OCI-LY1 (cell line): ENCODE measurements around the gene TULP4.

Experiments
- H2AFZ ChIP-seq: fragments of 200-600 bp; sonication (generic), shearing (Covaris generic); 2 replicates; pipeline ENCODE4 v1.6.0; 2014; ENCODE audit warnings: antibody characterized with exemption, mild to moderate bottlenecking, low read length
- H3F3A ChIP-seq: fragments of 200-600 bp; sonication (generic), shearing (Covaris generic); 2 replicates; pipeline ENCODE4 v1.6.0; 2014; ENCODE audit warnings: mild to moderate bottlenecking, antibody characterized with exemption, low read length, moderate library complexity; ENCODE audit not compliant: insufficient read depth
- H3K27ac ChIP-seq: fragments of 200-600 bp; sonication (generic); 2 replicates; pipeline ENCODE4 v1.5.1; 2014; ENCODE audit warnings: low read length, mixed run types, mild to moderate bottlenecking, low read depth; ENCODE audit not compliant: poor library complexity, severe bottlenecking
- H3K27me3 ChIP-seq: fragments of 200-600 bp; sonication (generic); 2 replicates; pipeline ENCODE4 v1.6.0; 2014; ENCODE audit warnings: antibody characterized with exemption, mild to moderate bottlenecking, low read length, moderate library complexity; ENCODE audit not compliant: insufficient read depth
- H3K36me3 ChIP-seq: fragments of 200-600 bp; sonication (generic); 2 replicates; pipeline ENCODE4 v1.6.1; 2014; ENCODE audit warnings: mild to moderate bottlenecking, antibody characterized with exemption, low read length, moderate library complexity, mixed read lengths; ENCODE audit not compliant: insufficient read depth
- H3K4me1 ChIP-seq: fragments of 200-600 bp; sonication (generic); 2 replicates; pipeline ENCODE4 v1.5.1; 2014; ENCODE audit warnings: mild to moderate bottlenecking, low read length, moderate library complexity; ENCODE audit not compliant: insufficient read depth, severe bottlenecking
- H3K4me2 ChIP-seq: fragments of 200-600 bp; sonication (generic), shearing (Covaris generic); 2 replicates; pipeline ENCODE4 v1.6.1; 2014; ENCODE audit warnings: low read length
- H3K4me3 ChIP-seq: fragments of 200-600 bp; sonication (generic); 2 replicates; pipeline ENCODE4 v1.5.1; 2014; ENCODE audit warnings: low read length, low read depth, mild to moderate bottlenecking, mixed read lengths; ENCODE audit not compliant: poor library complexity, severe bottlenecking
- H3K79me2 ChIP-seq: fragments of 200-600 bp; shearing (Covaris generic); 2 replicates; pipeline ENCODE4 v1.6.1; 2016; ENCODE audit warnings: mixed run types, low read length, mixed read lengths; ENCODE audit not compliant: insufficient read depth
- H3K9ac ChIP-seq: fragments of 200-600 bp; sonication (generic), shearing (Covaris generic); 2 replicates; pipeline ENCODE4 v1.6.1; 2014; ENCODE audit warnings: mild to moderate bottlenecking, low read length, mixed read lengths
- H3K9me2 ChIP-seq: fragments of 200-600 bp; sonication (generic), shearing (Covaris generic); 2 replicates; pipeline ENCODE4 v1.6.1; 2014; ENCODE audit warnings: low read depth, mild to moderate bottlenecking, low read length, mixed read lengths
- H3K9me3 ChIP-seq: fragments of 200-600 bp; shearing (Covaris generic); 2 replicates; pipeline ENCODE4 v1.6.1; 2014; ENCODE audit warnings: low read length, mixed read lengths
- H4K20me1 ChIP-seq: fragments of 200-600 bp; sonication (generic), shearing (Covaris generic); 2 replicates; pipeline ENCODE4 v1.6.0; 2016; ENCODE audit warnings: mild to moderate bottlenecking, low read length; ENCODE audit not compliant: insufficient read depth
- EZH2 ChIP-seq: fragments of 200-600 bp; sonication (generic), shearing (Covaris generic); IDR thresholded peaks from 2 replicates; pipeline ENCODE4 v1.8.0; 2017; ENCODE audit warnings: borderline replicate concordance, mixed run types, mild to moderate bottlenecking, antibody characterized with exemption, low read length, moderate library complexity, mixed read lengths
- TF ChIP-seq, protein P1 (sequence below): fragments of 200-600 bp; sonication (generic), shearing (Covaris generic); IDR thresholded peaks from 2 replicates; pipeline ENCODE4 v1.5.1; 2017; ENCODE audit warnings: mild to moderate bottlenecking, antibody characterized with exemption, low read length, moderate library complexity, mixed read lengths

Gene TULP4

DNA sequence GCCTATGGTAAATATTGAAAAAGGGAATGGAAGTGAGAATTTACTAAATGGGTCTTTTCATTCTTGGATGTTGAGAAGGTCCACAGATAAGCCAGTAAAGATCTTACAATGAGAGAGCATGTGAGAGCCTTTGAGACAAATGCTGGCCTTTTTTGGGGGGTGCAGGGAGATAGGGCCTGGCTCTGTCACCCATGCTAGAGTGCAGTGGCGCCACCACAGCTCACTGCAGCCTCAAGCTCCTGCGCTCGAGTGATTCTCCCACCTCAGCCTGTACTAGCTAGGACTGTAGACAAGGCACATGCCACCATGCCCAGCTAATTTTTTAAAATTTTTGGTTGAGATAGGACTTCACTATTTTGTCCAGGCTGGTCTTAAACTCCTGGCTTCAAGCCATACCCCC is 184.4 kb downstream of the TULP4 start:
- no peaks in the 10 kb centered on the region for H3K9me2 ChIP-seq
- no peaks in the 10 kb centered on the region for H3K4me1 ChIP-seq
- H3F3A ChIP-seq: no peaks in the 10 kb centered on the region
- H3K79me2 ChIP-seq: no peaks in the 10 kb centered on the region
- no peaks in the 10 kb centered on the region for H3K9me3 ChIP-seq
- no peaks in the 10 kb centered on the region for H3K27me3 ChIP-seq
- H3K4me3 ChIP-seq: no peak overlapping the region
- H3K36me3 ChIP-seq: peaks cover 80% of the 10 kb centered on the region
- H3K4me2 ChIP-seq: no peak overlapping the region
- H3K27ac ChIP-seq: no peak overlapping the region
- H3K9ac ChIP-seq: no peak overlapping the region
- no peak overlapping the region for H2AFZ ChIP-seq
- H4K20me1 ChIP-seq: no peaks in the 10 kb centered on the region
- TF ChIP-seq, protein P1, sequence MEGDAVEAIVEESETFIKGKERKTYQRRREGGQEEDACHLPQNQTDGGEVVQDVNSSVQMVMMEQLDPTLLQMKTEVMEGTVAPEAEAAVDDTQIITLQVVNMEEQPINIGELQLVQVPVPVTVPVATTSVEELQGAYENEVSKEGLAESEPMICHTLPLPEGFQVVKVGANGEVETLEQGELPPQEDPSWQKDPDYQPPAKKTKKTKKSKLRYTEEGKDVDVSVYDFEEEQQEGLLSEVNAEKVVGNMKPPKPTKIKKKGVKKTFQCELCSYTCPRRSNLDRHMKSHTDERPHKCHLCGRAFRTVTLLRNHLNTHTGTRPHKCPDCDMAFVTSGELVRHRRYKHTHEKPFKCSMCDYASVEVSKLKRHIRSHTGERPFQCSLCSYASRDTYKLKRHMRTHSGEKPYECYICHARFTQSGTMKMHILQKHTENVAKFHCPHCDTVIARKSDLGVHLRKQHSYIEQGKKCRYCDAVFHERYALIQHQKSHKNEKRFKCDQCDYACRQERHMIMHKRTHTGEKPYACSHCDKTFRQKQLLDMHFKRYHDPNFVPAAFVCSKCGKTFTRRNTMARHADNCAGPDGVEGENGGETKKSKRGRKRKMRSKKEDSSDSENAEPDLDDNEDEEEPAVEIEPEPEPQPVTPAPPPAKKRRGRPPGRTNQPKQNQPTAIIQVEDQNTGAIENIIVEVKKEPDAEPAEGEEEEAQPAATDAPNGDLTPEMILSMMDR: peak; percentile 31; the same call in 1 of the 2 replicates
- TF ChIP-seq EZH2: no peak

DNA sequence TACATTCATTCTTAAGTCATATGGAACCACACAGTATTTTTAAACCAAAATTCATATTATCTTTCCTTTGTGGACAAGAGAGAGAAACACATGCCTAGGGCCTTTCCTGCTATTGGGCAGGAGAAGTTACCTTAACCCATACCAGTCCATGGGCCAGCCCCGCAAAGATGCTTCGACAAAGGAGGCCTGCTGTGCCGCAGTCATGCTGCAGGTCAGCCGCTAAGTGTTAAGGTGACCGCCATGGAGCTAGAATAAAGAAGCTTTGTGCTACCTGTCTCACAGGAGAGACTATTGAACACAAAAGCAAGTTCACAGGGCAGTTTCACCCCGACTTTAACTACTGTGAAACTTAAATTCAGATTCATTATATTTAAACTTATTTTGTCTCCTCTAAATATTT is 185.4 kb downstream of the TULP4 start:
- no peaks in the 10 kb centered on the region for H3K9me3 ChIP-seq
- no peaks in the 10 kb centered on the region for H4K20me1 ChIP-seq
- no peak overlapping the region for H3K27ac ChIP-seq
- H3K4me2 ChIP-seq: no peak overlapping the region
- no peaks in the 10 kb centered on the region for H3K9me2 ChIP-seq
- H3K79me2 ChIP-seq: no peaks in the 10 kb centered on the region
- H3K27me3 ChIP-seq: no peaks in the 10 kb centered on the region
- H3K4me1 ChIP-seq: no peaks in the 10 kb centered on the region
- no peak overlapping the region for H2AFZ ChIP-seq
- H3K9ac ChIP-seq: no peak overlapping the region
- H3K4me3 ChIP-seq: no peak overlapping the region
- H3K36me3 ChIP-seq: peaks cover 88% of the 10 kb centered on the region
- H3F3A ChIP-seq: no peaks in the 10 kb centered on the region
- TF ChIP-seq, protein P1: no peak
- TF ChIP-seq EZH2: no peak

DNA sequence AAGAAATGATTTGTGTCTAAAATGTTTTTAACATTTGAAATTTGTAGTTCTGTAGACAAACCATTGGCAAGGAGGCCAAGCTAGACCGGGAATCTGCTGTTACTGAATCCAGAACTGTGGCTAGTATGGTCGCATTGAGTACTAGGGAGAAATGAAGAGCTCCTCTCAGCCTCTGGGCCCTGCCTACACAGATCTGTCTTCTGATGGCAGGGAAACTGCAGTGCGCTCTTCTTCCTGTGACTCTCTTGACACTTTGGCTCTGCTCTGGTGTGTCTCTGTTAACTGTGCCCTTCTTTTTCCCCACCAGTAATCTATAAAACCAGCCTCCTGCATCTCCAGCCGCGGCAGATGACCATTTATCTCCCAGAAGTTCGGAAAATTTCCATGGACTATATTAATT is 186.1 kb downstream of the TULP4 start:
- H2AFZ ChIP-seq: no peak overlapping the region
- H3K4me2 ChIP-seq: no peak overlapping the region
- TF ChIP-seq, protein P1: no peak
- no peak for TF ChIP-seq EZH2
- H3K4me3 ChIP-seq: no peak overlapping the region
- no peak overlapping the region for H3K27ac ChIP-seq
- no peaks in the 10 kb centered on the region for H3K9me2 ChIP-seq
- H3K9ac ChIP-seq: no peak overlapping the region
- no peaks in the 10 kb centered on the region for H3K79me2 ChIP-seq
- H3K27me3 ChIP-seq: no peaks in the 10 kb centered on the region
- no peaks in the 10 kb centered on the region for H3F3A ChIP-seq
- no peaks in the 10 kb centered on the region for H3K9me3 ChIP-seq
- H4K20me1 ChIP-seq: no peaks in the 10 kb centered on the region
- H3K4me1 ChIP-seq: no peaks in the 10 kb centered on the region
- peaks cover 90% of the 10 kb centered on the region for H3K36me3 ChIP-seq
